DND-41 (cell line): ENCODE results near the gene PTPN6.
A peak's percentile ranks its signal among the peaks of the same experiment; 100 is the strongest.

Source experiments
- ATAC-seq: fragments of 200-7000 bp; cut with Tn5 transposase; 3 replicates; pipeline ENCODE4 v1.9.1; 2021; ENCODE audit warnings: low read depth; ENCODE audit not compliant: insufficient read depth
- DNase-seq: peaks from one replicate; pipeline ENCODE4 v3.0.0-alpha.2; 2020
- H2AFZ ChIP-seq: 2 replicates; pipeline ENCODE4 v1.6.0; 2012; ENCODE audit warnings: low read depth, low read length
- H3K27ac ChIP-seq: 2 replicates; pipeline ENCODE4 v1.5.1; 2012; ENCODE audit warnings: low read length, inconsistent platforms
- H3K27me3 ChIP-seq: fragments of 200-600 bp; sonication (generic); 2 replicates; pipeline ENCODE4 v1.6.0; 2012; ENCODE audit warnings: low read length, mild to moderate bottlenecking, inconsistent platforms; ENCODE audit not compliant: insufficient read depth, poor library complexity
- H3K36me3 ChIP-seq: 2 replicates; pipeline ENCODE4 v1.5.1; 2012; ENCODE audit warnings: low read length, inconsistent platforms; ENCODE audit not compliant: insufficient read depth
- H3K4me1 ChIP-seq: 2 replicates; pipeline ENCODE4 v1.5.1; 2012; ENCODE audit warnings: mild to moderate bottlenecking, low read length; ENCODE audit not compliant: insufficient read depth
- H3K4me2 ChIP-seq: 2 replicates; pipeline ENCODE4 v1.6.0; 2012; ENCODE audit warnings: mild to moderate bottlenecking, moderate library complexity, low read length, inconsistent platforms; ENCODE audit not compliant: insufficient read depth
- H3K4me3 ChIP-seq, 2 experiments: fragments of 200-600 bp in 1 of 2; shearing (Covaris generic) in 1 of 2; 2 replicates each; pipeline ENCODE4 v1.5.1; 2012 to 2016; ENCODE audit warnings: inconsistent platforms in 2 of 2, low read length in 2 of 2, mild to moderate bottlenecking in 2 of 2, low read depth in 1 of 2, moderate library complexity in 1 of 2
- H3K79me2 ChIP-seq: 2 replicates; pipeline ENCODE4 v1.6.0; 2012; ENCODE audit warnings: low read length, inconsistent platforms; ENCODE audit not compliant: insufficient read depth
- H3K9ac ChIP-seq: 2 replicates; pipeline ENCODE4 v1.6.0; 2012; ENCODE audit warnings: low read depth, mild to moderate bottlenecking, inconsistent platforms, low read length, moderate library complexity
- H3K9me3 ChIP-seq: 2 replicates; pipeline ENCODE4 v1.5.1; 2012; ENCODE audit warnings: low read length, moderate library complexity, mild to moderate bottlenecking, inconsistent platforms; ENCODE audit not compliant: insufficient read depth, severe bottlenecking
- H4K20me1 ChIP-seq: 2 replicates; pipeline ENCODE4 v1.6.0; 2012; ENCODE audit warnings: low read length; ENCODE audit not compliant: insufficient read depth
- CTCF ChIP-seq: IDR thresholded peaks from 2 replicates; pipeline ENCODE4 v1.5.1; 2012; ENCODE audit warnings: borderline replicate concordance, low read length, moderate library complexity, mild to moderate bottlenecking; ENCODE audit not compliant: poor library complexity, severe bottlenecking; ENCODE audit errors: extremely low read depth
- EZH2 ChIP-seq: IDR thresholded peaks from 3 replicates; pipeline ENCODE4 v1.6.1; 2012; ENCODE audit warnings: borderline replicate concordance, low read depth, mild to moderate bottlenecking, moderate library complexity, low read length, inconsistent platforms; ENCODE audit not compliant: severe bottlenecking

The PTPN6 gene

GRCh38 chr12:6961695-6962284 lies 10.6 kb downstream of the PTPN6 start:
- Histone ChIP-seq H2AFZ (no peak overlapping the region), H3K4me1 (peaks cover 20% of the 10 kb centered on the region), H3K9ac (no peak overlapping the region), H3K4me2 (no peak overlapping the region), H3K36me3 (peaks cover 25% of the 10 kb centered on the region), H3K27me3 (no peaks in the 10 kb centered on the region), H3K4me3 (no peak overlapping the region), H3K27ac (no peak overlapping the region), H4K20me1 (no peaks in the 10 kb centered on the region), H3K9me3 (no peaks in the 10 kb centered on the region), H3K79me2 (no peaks in the 10 kb centered on the region)
- TF ChIP-seq CTCF = peak; percentile 55
- no peak for TF ChIP-seq EZH2
- DNase-seq (no peak), ATAC-seq (no peak)

- Histone ChIP-seq H3K9ac (no peak overlapping the region), H3K4me1 (peaks cover 22% of the 10 kb centered on the region), H3K4me2 (no peak overlapping the region), H3K36me3 (peaks cover 32% of the 10 kb centered on the region), H3K79me2 (peaks cover 1% of the 10 kb centered on the region; the same call in 1 of the 2 replicates), H4K20me1 (0 out of 2 replicates have a peak, but pooled peaks cover 4% of the 10 kb centered on the region), H3K9me3 (no peaks in the 10 kb centered on the region), H3K27me3 (no peaks in the 10 kb centered on the region), H3K4me3 (no peak overlapping the region), H3K27ac (no peak overlapping the region), H2AFZ (no peak overlapping the region)
- DNase-seq = no peak
- no peak for ATAC-seq
- TF ChIP-seq EZH2 (no peak), CTCF (no peak)
Measured at GRCh38 chr12:6962285-6963015, 11.3 kb downstream of the PTPN6 start.

GRCh38 chr12:6963016-6963731 lies 12.0 kb downstream of the PTPN6 start:
- Histone ChIP-seq H3K79me2 (peaks cover 6% of the 10 kb centered on the region), H4K20me1 (peaks cover 4% of the 10 kb centered on the region; the same call in 1 of the 2 replicates), H3K9ac (no peak overlapping the region), H3K4me2 (no peak overlapping the region), H3K36me3 (peaks cover 39% of the 10 kb centered on the region), H3K9me3 (no peaks in the 10 kb centered on the region), H2AFZ (no peak overlapping the region), H3K4me1 (peaks cover 26% of the 10 kb centered on the region), H3K27ac (no peak overlapping the region), H3K27me3 (no peaks in the 10 kb centered on the region), H3K4me3 (no peak overlapping the region)
- ATAC-seq (no peak), DNase-seq (peak; percentile 5)
- no peak for TF ChIP-seq CTCF
- TF ChIP-seq EZH2 = no peak
